ENCODE data around the gene OLFM3. TPM values are rescaled to one million over a fixed set of nuclear protein-coding genes. Genes with fewer than 3 reads are reported as not detected.

OLFM3 gene
- total RNA-seq, 4 donors from 2014 or later = not detected

GRCh38 chr1:101953623-101954022 lies 43.1 kb downstream of the OLFM3 start:
- no peak for TF ChIP-seq CTCF (IDR thresholded peaks at IDR 0.05)
- no peak for ATAC-seq (ENCODE audit: low FRiP score)
- no peak for DNase-seq (ENCODE audit: low spot score)

- no peak for ATAC-seq (ENCODE audit: low FRiP score)
- TF ChIP-seq CTCF (IDR thresholded peaks at IDR 0.05) = no peak
These were observed 50.8 kb downstream of the OLFM3 start for GRCh38 chr1:101945884-101946283.

GRCh38 chr1:101943237-101943636 lies 53.5 kb downstream of the OLFM3 start:
- TF ChIP-seq CTCF (IDR thresholded peaks at IDR 0.05) = no peak
- DNase-seq (ENCODE audit: low spot score) (no peak), ATAC-seq (ENCODE audit: low FRiP score) (no peak)

More at GRCh38 chr1:101945884-101946283, 50.8 kb downstream of the OLFM3 start:
- DNase-seq (ENCODE audit: low spot score) = no peak

GRCh38 chr1:101942516-101943193 lies 54.1 kb downstream of the OLFM3 start:
- TF ChIP-seq CTCF (IDR thresholded peaks at IDR 0.05) = no peak
- DNase-seq (ENCODE audit: low spot score) (no peak), ATAC-seq (ENCODE audit: low FRiP score) (no peak)

GRCh38 chr1:101938681-101939080 lies 58.0 kb downstream of the OLFM3 start:
- no peak for TF ChIP-seq CTCF (IDR thresholded peaks at IDR 0.05)
- ATAC-seq (ENCODE audit: low FRiP score) (no peak), DNase-seq (ENCODE audit: low spot score) (no peak)

- no peak for ATAC-seq (ENCODE audit: low FRiP score)
- TF ChIP-seq CTCF (IDR thresholded peaks at IDR 0.05) = no peak
These were observed 67.4 kb downstream of the OLFM3 start for GRCh38 chr1:101929343-101929742.

GRCh38 chr1:101928829-101929228 lies 67.9 kb downstream of the OLFM3 start:
- ATAC-seq (ENCODE audit: low FRiP score) = no peak
- no peak for TF ChIP-seq CTCF (IDR thresholded peaks at IDR 0.05)
- no peak for DNase-seq (ENCODE audit: low spot score)

More at GRCh38 chr1:101929343-101929742, 67.4 kb downstream of the OLFM3 start:
- DNase-seq (ENCODE audit: low spot score) = no peak
